GM18502 (cell line): ENCODE measurements around the gene SCYGR5.
"Not testable (repeated sequence)": the region's sequence is repeated elsewhere in the genome, so short reads cannot be mapped to it uniquely, and the experiment has no call there.

ENCODE experiments used
- ATAC-seq: cut with Tn5 transposase; IDR thresholded peaks from one replicate; pipeline ENCODE4 v1.9.1; 2021; ENCODE audit warnings: mild to moderate bottlenecking; ENCODE audit not compliant: unreplicated experiment, poor library complexity

SCYGR5 gene

DNA sequence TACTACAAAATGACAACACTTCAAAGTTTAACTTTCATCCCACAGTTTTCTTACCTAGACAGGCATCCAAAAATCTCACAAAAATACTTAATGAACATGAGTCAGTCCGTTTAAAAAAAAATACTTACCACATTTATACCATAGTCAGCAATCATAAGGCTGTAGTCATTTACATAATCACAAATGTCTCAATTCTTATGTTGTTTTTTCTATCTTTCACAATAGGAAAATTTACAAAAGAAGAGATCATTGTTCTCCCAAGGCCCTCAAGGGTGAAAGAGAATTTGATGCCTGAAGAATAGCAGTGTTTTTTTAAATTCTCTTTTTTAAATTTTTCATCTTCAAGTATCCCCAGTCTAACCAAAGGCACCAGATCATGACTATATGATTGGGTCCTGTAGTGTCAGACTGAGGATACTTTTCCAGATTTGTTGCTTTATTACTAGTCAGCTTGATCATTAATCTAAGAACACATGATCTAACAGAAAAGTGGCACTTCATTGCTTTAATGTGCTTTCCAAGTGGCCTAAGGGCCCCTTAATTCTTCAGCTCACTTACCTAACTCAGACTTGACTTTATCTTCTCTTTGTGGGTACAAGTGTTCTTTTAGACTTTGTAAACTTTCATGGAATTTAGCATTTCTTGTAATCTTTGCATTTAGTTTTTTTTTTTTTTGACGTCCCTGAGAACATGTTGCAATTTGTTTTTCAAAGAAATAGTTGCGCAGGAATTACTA lies 4.7 kb downstream of the SCYGR5 start:
- ATAC-seq, result no peak

DNA sequence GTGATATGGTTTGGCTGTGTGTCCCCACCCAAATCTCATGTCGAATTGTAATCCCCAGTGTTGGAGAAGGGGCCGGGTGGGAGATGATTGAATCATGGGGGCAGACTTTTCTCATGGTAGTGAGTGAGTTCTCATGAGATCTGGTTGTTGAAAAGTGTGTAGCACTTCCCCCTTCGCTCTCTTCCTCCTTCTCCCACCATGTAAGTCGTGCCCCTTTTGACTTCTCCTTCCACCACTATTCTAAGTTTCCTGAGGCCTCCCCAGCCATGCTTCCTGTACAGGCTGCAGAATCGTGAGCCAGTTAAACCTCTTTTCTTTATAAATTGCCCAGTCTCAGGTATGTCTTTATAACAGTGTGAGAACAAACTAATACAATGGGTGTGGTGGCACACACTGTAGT lies 7.0 kb downstream of the SCYGR5 start:
- ATAC-seq, result not testable (repeated sequence)

DNA sequence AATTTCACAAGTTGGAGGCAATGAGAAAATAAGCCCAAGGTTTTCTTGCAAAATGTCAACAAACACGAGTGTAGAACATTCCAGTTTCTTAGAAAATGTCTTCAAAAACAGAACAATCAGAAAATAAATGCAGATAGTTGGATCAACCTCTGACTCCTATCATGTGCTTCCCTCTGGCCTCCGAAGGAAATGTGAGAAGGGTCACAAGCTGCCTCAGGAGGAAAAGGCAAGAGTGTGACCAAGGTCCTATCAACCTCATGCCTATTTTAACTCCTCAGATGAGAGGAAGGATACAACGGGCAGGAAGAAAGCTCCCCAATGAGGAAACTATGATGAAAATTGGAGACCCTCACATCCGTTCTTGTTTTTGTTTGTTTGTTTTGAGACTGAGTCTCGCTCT lies 7.9 kb downstream of the SCYGR5 start:
- no peak for ATAC-seq

DNA sequence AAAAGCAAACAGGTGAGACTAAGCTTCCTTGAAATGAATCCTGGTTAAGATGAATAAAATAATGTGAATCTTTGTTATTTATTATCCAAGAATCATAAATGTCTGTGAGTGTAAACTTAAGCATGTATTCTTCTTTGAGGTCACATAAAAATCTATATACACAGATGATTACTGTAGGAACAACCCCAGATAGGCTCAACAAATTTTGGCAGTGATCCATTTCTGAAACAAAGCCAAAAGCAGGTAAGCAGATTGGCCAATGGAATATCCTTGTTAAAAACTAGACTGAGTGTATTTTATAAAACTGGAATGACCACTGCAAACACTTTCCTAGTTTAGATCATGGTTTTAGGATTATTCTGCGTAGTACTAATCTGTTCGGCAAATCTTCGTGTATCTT lies 11.3 kb downstream of the SCYGR5 start:
- no peak for ATAC-seq

DNA sequence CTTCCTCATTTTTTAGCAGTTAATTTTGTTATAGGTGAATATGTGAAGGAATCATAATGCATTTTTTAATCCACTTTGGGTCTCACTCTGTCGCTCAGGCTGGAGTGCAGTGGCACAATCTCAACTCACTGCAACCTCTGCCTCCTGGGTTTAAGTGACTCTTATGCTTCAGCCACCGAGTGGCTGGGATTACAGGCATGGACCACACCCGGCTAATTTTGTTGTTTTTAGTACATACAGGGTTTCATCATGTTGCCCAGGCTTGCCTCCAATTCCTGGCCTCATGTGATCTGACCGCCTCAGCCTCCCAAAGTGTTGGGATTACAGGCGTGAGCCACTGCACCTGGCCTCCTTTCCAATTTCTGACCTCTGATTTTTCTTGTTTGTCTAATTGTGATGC lies 17.7 kb downstream of the SCYGR5 start:
- no peak for ATAC-seq

DNA sequence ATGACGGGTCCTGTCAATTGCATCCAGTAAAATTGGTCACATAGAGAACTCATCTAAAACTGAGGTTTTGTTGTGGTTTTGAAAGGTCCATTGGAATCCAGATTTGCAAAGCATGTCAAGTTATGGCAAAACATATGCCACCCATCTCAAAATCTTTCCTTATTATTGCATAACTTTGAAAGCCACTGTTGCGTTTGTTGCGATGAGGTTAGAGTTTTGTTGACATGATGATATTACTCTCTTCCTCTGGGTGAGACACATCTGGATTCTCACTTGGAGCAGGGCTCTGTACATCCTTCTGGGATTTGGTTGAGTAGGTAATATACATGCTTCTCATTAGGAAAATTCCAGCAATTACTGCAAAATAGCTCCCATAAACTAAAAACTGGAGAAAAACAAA lies 20.6 kb downstream of the SCYGR5 start:
- ATAC-seq, result no peak

DNA sequence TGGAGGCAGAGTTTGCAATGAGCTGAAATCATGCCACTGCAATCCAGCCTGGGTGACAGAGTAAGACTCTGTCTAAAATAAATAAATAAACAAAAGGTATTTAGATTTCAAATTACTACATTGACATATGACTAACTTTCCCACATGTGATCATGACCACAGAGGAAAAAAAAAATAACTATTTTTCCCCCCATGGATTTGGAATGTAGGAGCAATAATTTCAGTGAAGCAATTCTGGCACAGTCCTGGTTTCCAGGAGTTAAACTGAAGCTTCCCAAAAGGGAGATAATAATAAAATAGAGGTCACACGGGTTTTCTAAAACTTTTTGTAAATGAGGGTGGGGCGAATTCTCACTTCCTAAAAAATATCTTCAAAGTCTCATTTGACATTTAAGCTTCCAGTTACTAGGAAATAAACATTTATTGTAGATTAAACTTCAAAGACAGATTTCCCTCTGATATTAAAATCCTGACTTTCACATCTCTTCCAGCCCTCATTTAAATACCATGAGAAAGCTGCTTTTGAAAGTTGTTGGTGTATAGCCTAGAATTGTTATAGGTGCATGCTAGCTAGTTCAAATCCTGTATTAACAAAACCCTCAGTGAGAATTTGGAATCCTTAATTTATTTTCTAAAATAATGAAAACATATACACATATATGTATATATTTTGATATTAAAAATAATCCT lies 30.5 kb downstream of the SCYGR5 start:
- ATAC-seq, result no peak

DNA sequence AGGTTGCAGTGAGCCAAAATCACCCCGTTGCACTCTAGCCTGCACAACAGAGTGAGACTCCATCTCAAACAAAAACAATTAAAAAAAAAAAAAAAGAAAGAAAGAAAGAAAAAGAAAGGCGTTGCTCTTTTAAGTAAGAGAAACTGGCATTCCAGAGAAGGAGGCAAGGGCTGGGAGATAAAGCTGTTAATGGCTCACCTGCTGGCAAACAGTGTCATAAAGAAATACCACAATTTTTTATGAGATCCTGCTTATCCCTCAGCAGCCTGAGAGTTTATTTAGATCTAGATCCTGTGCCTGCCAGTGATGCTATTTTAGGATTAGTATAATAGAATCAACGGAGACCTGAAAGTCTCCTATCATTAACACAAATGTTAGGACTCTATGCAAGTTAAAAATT lies 35.0 kb downstream of the SCYGR5 start:
- no peak for ATAC-seq

DNA sequence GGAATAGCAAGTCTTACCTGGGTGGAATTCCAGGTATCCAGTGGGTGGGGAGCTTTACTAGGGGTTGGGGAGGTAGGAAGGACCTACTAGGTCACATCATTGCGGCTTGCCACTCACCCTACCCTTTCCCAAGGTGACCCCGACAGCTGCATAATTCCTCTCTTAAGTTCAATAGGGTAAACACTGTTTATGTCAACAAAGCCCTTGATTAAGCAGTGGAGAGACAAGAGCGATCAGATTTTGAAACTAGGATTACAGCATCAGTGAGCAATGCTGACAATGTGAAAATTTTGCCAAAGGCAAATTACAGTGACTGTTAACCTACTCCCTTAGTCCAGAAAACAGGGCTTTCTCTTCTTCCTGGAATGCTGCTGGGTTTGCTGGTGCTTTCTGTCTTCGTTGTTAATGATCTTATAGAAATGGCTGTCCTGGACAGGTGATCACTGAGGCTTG lies 36.7 kb downstream of the SCYGR5 start:
- ATAC-seq, result no peak

DNA sequence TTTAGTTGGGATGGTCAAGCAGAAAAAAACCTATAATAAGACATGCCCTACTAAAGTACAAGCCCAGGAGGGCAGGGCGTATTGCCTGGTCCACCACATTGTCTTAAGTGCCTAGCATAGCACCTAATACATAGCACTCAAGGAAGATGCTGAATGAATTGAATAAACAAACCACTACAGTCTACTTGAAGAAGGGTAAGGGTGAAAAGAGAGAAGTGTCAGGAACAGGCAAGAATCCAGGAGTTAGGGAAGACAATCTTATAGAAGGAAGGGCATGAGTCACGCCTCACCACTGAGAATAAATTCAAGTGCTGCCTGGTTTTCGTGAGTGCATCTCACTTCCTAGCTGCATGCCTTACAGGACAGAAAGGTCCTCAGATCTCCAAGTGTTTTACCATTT lies 37.4 kb downstream of the SCYGR5 start:
- no peak for ATAC-seq

DNA sequence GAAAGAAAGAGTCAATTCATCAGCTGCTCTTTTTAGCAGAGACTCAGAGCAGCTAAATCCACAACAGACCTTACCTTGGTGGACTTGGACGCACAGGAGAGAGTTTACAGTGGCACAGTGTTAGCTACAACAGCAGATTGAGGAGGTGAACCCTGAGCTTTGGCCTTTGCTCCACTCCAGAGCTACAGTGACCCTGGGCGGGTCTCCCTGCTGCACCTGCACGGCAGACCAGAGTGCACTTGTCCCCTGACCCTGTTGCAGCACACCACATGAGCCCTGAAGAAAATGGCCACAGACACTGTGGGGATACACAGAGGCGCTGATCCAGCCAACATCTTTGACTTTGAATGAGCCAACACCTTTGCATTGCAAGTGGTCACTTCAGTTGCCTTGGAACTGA lies 40.3 kb downstream of the SCYGR5 start:
- no peak for ATAC-seq

DNA sequence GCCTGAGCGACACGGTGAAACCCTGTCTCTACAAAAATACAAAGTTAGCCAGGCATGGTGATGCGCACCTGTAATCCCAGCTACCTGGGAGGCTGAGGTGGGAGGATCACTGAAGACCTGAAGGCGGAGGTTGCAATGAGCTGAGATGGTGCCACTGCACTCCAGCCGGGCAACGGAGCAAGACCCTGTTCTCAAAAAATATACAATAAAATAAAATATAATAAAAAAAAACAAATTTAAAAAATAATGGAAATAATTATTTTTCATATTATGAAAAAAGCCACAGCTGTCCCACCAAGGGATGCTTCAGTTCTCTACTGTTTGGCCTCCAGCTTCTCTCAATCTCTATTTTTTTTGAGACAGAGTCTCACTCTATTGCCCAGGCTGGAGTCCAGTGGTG lies 40.8 kb downstream of the SCYGR5 start:
- no peak for ATAC-seq

DNA sequence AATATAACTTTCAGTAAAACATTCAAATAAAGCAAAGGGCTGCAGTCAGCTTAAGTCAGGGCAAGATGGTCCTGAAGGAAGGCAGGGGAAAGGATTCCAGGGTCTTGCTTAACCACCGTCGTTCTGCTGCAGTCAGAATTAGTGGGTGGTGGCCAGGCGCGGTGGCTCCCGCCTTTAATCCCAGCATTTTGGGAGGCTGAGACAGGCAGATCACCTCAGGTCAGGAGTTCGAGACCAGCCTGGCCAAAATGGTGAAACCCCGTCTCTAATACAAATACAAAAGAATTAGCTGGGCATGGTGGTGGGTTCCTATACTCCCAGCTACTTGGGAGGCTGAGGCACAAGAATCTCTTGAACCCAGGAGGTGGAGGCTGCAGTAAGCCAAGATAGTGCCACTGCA lies 44.4 kb downstream of the SCYGR5 start:
- ATAC-seq, result no peak

DNA sequence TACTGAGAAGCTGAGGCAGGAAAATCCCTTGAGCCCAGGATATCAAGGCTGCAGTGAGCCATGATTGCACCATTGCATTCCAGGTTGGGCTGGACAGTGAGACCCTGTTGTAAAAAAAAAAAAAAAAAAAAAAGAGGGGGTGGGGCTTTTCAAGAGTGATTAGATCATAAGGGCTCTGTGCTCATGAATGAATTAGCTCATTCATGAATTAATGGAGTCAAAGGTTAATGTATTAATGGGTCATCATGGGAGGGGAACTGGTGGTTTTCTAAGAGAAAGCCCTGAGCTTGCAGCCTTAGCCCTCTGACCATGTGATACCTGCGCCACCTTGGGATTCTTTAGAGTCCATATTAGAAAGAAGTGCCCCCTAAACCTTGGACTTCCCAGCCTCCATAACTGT lies 46.7 kb downstream of the SCYGR5 start:
- ATAC-seq, result no peak

DNA sequence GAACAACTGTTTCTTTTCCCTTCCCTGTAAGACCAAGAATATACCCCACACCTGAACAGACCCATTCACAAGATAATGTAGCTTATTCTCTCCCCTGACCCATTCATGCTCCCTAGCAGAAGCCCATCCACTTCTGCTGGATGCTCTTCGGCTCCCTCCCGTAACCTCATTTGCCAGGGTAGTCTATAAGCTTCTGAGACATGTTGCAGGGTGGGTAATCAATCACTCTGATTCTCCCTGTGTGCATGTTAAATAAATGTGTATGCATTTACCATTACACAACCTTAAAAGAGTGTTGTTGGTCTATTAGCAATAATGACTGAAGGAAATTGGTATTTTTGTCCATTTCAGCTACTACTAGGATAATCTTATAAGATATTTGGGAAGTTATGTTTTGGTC lies 49.9 kb downstream of the SCYGR5 start:
- no peak for ATAC-seq
